ENCODE results near the gene ZCCHC7. TPM values are rescaled to one million over a fixed set of nuclear protein-coding genes. Genes with fewer than 3 reads are reported as not detected.

The ZCCHC7 gene
- total RNA-seq, 1 donor from 2014 or later: 27.2 TPM

Small RNAs within 50 kb of the gene (small RNA-seq; reads per million reads assigned to genes)
- gene AL512604.1 (ENCODE audit: low replicate concordance) (not detected), gene RF00019 (ENCODE audit: low replicate concordance) (not detected), gene RNU6-677P (ENCODE audit: low replicate concordance) (not detected)

Other genes with a start within 250 kb of the ZCCHC7 start
- gene PAX5, start 86.3 kb upstream of the ZCCHC7 start, total RNA-seq: 0.30 TPM